Hepatic stellate cell (primary cell): ENCODE data around the gene RHOBTB3.

Experiments used
- DNase-seq: peaks from one replicate; pipeline ENCODE4 v3.0.0; 2011; ENCODE audit warnings: low spot score

The RHOBTB3 gene

GRCh38 chr5:95841914-95842812 is 111.0 kb downstream of the RHOBTB3 start:
- peak; percentile 75 for DNase-seq

GRCh38 chr5:95842854-95843544 is 111.9 kb downstream of the RHOBTB3 start:
- peak; percentile 72 for DNase-seq

GRCh38 chr5:95843733-95844223 is 112.6 kb downstream of the RHOBTB3 start:
- no peak for DNase-seq

- no peak for DNase-seq
Measured at GRCh38 chr5:95845391-95845790, 114.3 kb downstream of the RHOBTB3 start.
